Islet of Langerhans (tissue), 1 donor: ENCODE results near the gene NUP210.
"Not testable (repeated sequence)": the region's sequence is repeated elsewhere in the genome, so short reads cannot be mapped to it uniquely, and the experiment has no call there.

Experiments
- FAIRE-seq: peaks from one replicate; lab custom pipeline; 2011; peaks lifted over from hg19 to GRCh38; lab: Jason Lieb, UNC

The NUP210 gene

GRCh38 chr3:13429631-13430291 lies 9.6 kb upstream of the NUP210 start:
- no peak for FAIRE-seq

GRCh38 chr3:13428678-13429077 lies 8.6 kb upstream of the NUP210 start:
- not testable (repeated sequence) for FAIRE-seq

- FAIRE-seq = no peak
Measured at GRCh38 chr3:13427662-13428603, 7.8 kb upstream of the NUP210 start.

GRCh38 chr3:13426591-13426990 lies 6.5 kb upstream of the NUP210 start:
- FAIRE-seq = no peak

GRCh38 chr3:13425689-13426088 lies 5.6 kb upstream of the NUP210 start:
- FAIRE-seq = no peak

- FAIRE-seq = no peak
Measured at GRCh38 chr3:13424865-13425617, 4.9 kb upstream of the NUP210 start.

GRCh38 chr3:13424141-13424844 lies 4.2 kb upstream of the NUP210 start:
- no peak for FAIRE-seq

- FAIRE-seq = no peak
Measured at GRCh38 chr3:13420831-13421765, 976 bp upstream of the NUP210 start.

- FAIRE-seq = no peak
Measured at GRCh38 chr3:13419505-13420044, 547 bp downstream of the NUP210 start.

GRCh38 chr3:13417166-13417947 lies 2.8 kb downstream of the NUP210 start:
- no peak for FAIRE-seq

GRCh38 chr3:13415997-13416793 lies 3.9 kb downstream of the NUP210 start:
- no peak for FAIRE-seq

- FAIRE-seq = no peak
Measured at GRCh38 chr3:13415236-13415986, 4.7 kb downstream of the NUP210 start.

GRCh38 chr3:13414040-13414729 lies 5.9 kb downstream of the NUP210 start:
- FAIRE-seq = no peak

GRCh38 chr3:13411186-13411860 lies 8.8 kb downstream of the NUP210 start:
- FAIRE-seq = no peak

GRCh38 chr3:13408890-13409289 lies 11.2 kb downstream of the NUP210 start:
- FAIRE-seq = no peak

GRCh38 chr3:13407926-13408325 lies 12.2 kb downstream of the NUP210 start:
- no peak for FAIRE-seq

- FAIRE-seq = no peak
Measured at GRCh38 chr3:13407475-13407874, 12.6 kb downstream of the NUP210 start.
